HEK293T (cell line): ENCODE measurements around the gene NEUROG2.

ENCODE experiments used
- BHLHE40 ChIP-seq: fragments of 450-650 bp; IDR thresholded peaks from 2 replicates; pipeline ENCODE4 v1.6.1; 2016; ENCODE audit warnings: mild to moderate bottlenecking, moderate library complexity, borderline replicate concordance
- CTBP1 ChIP-seq: fragments of 450-650 bp; IDR thresholded peaks from 2 replicates; pipeline ENCODE4 v1.6.1; 2016; ENCODE audit warnings: borderline replicate concordance
- ELF4 ChIP-seq: fragments of 450-650 bp; IDR thresholded peaks from 2 replicates; pipeline ENCODE4 v1.6.1; 2017; ENCODE audit warnings: antibody characterized with exemption
- FOXA1 ChIP-seq: fragments of 450-650 bp; IDR thresholded peaks from 2 replicates; pipeline ENCODE4 v1.6.1; 2016; ENCODE audit warnings: mild to moderate bottlenecking
- FOXK2 ChIP-seq: fragments of 450-650 bp; IDR thresholded peaks from 2 replicates; pipeline ENCODE4 v1.6.1; 2016; ENCODE audit warnings: mild to moderate bottlenecking
- FOXM1 ChIP-seq: fragments of 450-650 bp; IDR thresholded peaks from 2 replicates; pipeline ENCODE4 v1.6.1; 2017; ENCODE audit warnings: mild to moderate bottlenecking, borderline replicate concordance
- LEF1 ChIP-seq: fragments of 450-650 bp; IDR thresholded peaks from 2 replicates; pipeline ENCODE4 v1.6.1; 2017; ENCODE audit warnings: mild to moderate bottlenecking, borderline replicate concordance
- PKNOX1 ChIP-seq: fragments of 450-650 bp; IDR thresholded peaks from 2 replicates; pipeline ENCODE4 v1.6.1; 2016
- SP1 ChIP-seq: fragments of 450-650 bp; IDR thresholded peaks from 2 replicates; pipeline ENCODE4 v1.6.1; 2017
- SUZ12 ChIP-seq: fragments of 450-650 bp; IDR thresholded peaks from 2 replicates; pipeline ENCODE4 v1.6.1; 2016; ENCODE audit warnings: mild to moderate bottlenecking
- TARDBP ChIP-seq: fragments of 450-650 bp; IDR thresholded peaks from 2 replicates; pipeline ENCODE4 v1.6.1; 2016

- no peak for TF ChIP-seq BHLHE40
- TF ChIP-seq CTBP1 = no peak
- TF ChIP-seq SP1 = no peak
- no peak for TF ChIP-seq FOXA1
- no peak for TF ChIP-seq FOXK2
- no peak for TF ChIP-seq PKNOX1
- TF ChIP-seq ELF4 = no peak
- TF ChIP-seq TARDBP = no peak
- no peak for TF ChIP-seq SUZ12
- TF ChIP-seq FOXM1 = no peak
- TF ChIP-seq LEF1 = no peak
Measured at GRCh38 chr4:112536123-112536522, 20.1 kb upstream of the NEUROG2 start.
